GM12878 (cell line): ENCODE data around the gene XDH. TPM values are rescaled to one million over a fixed set of nuclear protein-coding genes. Genes with fewer than 3 reads are reported as not detected.

Experiments used
- ATAC-seq: fragments of 200-7000 bp; cut with Tn5 transposase; 3 replicates; pipeline ENCODE4 v1.9.1; 2020; ENCODE audit warnings: mild to moderate bottlenecking, moderate library complexity
- BruUV-seq: library from RNA; stranded (reverse); fragments of 400-500 nt; replicated peaks from 2 replicates; lab custom pipeline; 2021; lab: Mats Ljungman, UMichigan
- CTCF ChIA-PET: fragments of 300-600 bp; sonication (Branson Sonifier 250); formaldehyde crosslinking; extraction: SDS; loops from one replicate; lab custom pipeline; 2021; ENCODE audit warnings: inconsistent platforms; lab: Yijun Ruan, JAX
- POLR2A ChIA-PET: fragments of 350-600 bp; formaldehyde crosslinking; extraction: SDS; loops from one replicate; lab custom pipeline; 2021; ENCODE audit warnings: inconsistent platforms; lab: Charles Lee
- RAD21 ChIA-PET: fragments of 300-600 bp; sonication (Branson Sonifier 250); formaldehyde crosslinking; loops from one replicate; lab custom pipeline; 2023; ENCODE audit warnings: antibody characterized with exemption; ENCODE audit not compliant: unreplicated experiment; lab: Charles Lee
- SMC1A ChIA-PET: fragments of 300-600 bp; sonication (Branson Sonifier 250); formaldehyde crosslinking; loops from one replicate; lab custom pipeline; 2023; ENCODE audit not compliant: unreplicated experiment, uncharacterized antibody; lab: Charles Lee
- DNase-seq: peaks from one replicate; pipeline ENCODE4 v3.0.0-alpha.2; 2011; ENCODE audit warnings: low read depth, low spot score
- FAIRE-seq: peaks from 3 replicates; lab custom pipeline; 2011; peaks lifted over from hg19 to GRCh38; lab: Jason Lieb, UNC
- H2AFZ ChIP-seq: 2 replicates; pipeline ENCODE4 v1.6.0; 2011; ENCODE audit warnings: low read depth, low read length, control low read depth; ENCODE audit not compliant: control insufficient read depth
- H3K27ac ChIP-seq: 2 replicates; pipeline ENCODE4 v1.5.1; 2011; ENCODE audit warnings: control low read depth; ENCODE audit not compliant: control insufficient read depth, insufficient read depth
- H3K27me3 ChIP-seq, 2 experiments: replicated peaks in 1 of 2; 2 replicates each; pipeline versions ENCODE4 v1.6.0 to v1.6.1; 2011; ENCODE audit warnings: low read length in 1 of 2; ENCODE audit not compliant: control insufficient read depth in 2 of 2, insufficient read depth in 2 of 2
- H3K36me3 ChIP-seq, 2 experiments: 2 replicates each; pipeline ENCODE4 v1.5.1; 2011; ENCODE audit warnings: low read length in 1 of 2; ENCODE audit not compliant: control insufficient read depth in 2 of 2, insufficient read depth in 2 of 2
- H3K4me1 ChIP-seq: 2 replicates; pipeline ENCODE4 v1.6.1; 2011; ENCODE audit warnings: mild to moderate bottlenecking, low read length, moderate library complexity, mixed read lengths; ENCODE audit not compliant: control insufficient read depth, insufficient read depth
- H3K4me2 ChIP-seq: 2 replicates; pipeline ENCODE4 v1.6.0; 2011; ENCODE audit warnings: control low read depth; ENCODE audit not compliant: control insufficient read depth, insufficient read depth
- H3K4me3 ChIP-seq: fragments of 200-600 bp; sonication (generic); 2 replicates; pipeline ENCODE4 v1.5.1; 2016
- H3K79me2 ChIP-seq: 2 replicates; pipeline ENCODE4 v1.6.0; 2011; ENCODE audit warnings: low read length; ENCODE audit not compliant: control insufficient read depth, insufficient read depth
- H3K9ac ChIP-seq: 2 replicates; pipeline ENCODE4 v1.8.0; 2011; ENCODE audit warnings: low read length, control low read depth, mixed read lengths; ENCODE audit not compliant: control insufficient read depth, insufficient read depth
- H3K9me3 ChIP-seq: replicated peaks from 3 replicates; pipeline ENCODE4 v1.5.1; 2011; ENCODE audit warnings: mild to moderate bottlenecking, low read length; ENCODE audit not compliant: control insufficient read depth, insufficient read depth
- H4K20me1 ChIP-seq: 2 replicates; pipeline ENCODE4 v1.6.0; 2011; ENCODE audit not compliant: control insufficient read depth, insufficient read depth
- ATF2 ChIP-seq: IDR thresholded peaks from 2 replicates; pipeline ENCODE4 v1.6.1; 2012; ENCODE audit warnings: low read length, inconsistent platforms
- BACH1 ChIP-seq: fragments of 450-650 bp; IDR thresholded peaks from 2 replicates; pipeline ENCODE4 v1.6.1; 2017; ENCODE audit warnings: mild to moderate bottlenecking, borderline replicate concordance
- E4F1 ChIP-seq: fragments of 450-650 bp; IDR thresholded peaks from 2 replicates; pipeline ENCODE4 v1.6.1; 2018; ENCODE audit warnings: borderline replicate concordance, mild to moderate bottlenecking; ENCODE audit not compliant: partially characterized antibody
- RELA ChIP-seq: fragments of 450-650 bp; IDR thresholded peaks from 2 replicates; pipeline ENCODE4 v1.8.0; 2014; ENCODE audit warnings: borderline replicate concordance; ENCODE audit not compliant: partially characterized antibody
- RUNX3 ChIP-seq: IDR thresholded peaks from 2 replicates; pipeline ENCODE4 v1.6.1; 2012; ENCODE audit warnings: low read length, inconsistent platforms
- WGBS: methylation state at CpG from one replicate; pipeline ENCODE4 v1.1.6; 2016; ENCODE audit warnings: low lambda C conversion rate; ENCODE audit not compliant: insufficient replicate concordance, insufficient coverage; ENCODE audit errors: missing lambda C conversion rate; 5-methylcytosine and 5-hydroxymethylcytosine counted together
- in situ Hi-C: fragments of 300-500 bp; cut with MboI; formaldehyde crosslinking; loops from 9 replicates; pipeline ENCODE4 v1.14.3; 2018; ENCODE audit warnings: mixed read lengths
- intact Hi-C: fragments of 100-400 bp; cut with micrococcal nuclease; formaldehyde crosslinking; loops from one replicate; pipeline ENCODE4 v1.14.2; 2022; ENCODE audit not compliant: unreplicated experiment
- polyA plus RNA-seq, 11 experiments: library from polyadenylated mRNA; depleted of rRNA in 4 of 11; unstranded in 6 of 11; stranded (reverse) in 5 of 11; fragments of >200 nt; fragmentation: Nextera tagmentation in 4 of 11; fragmentation: Illumina TruSeq in 1 of 11; extraction: Ambion mirVana in 4 of 11; extraction: Trizol in 1 of 11; gene quantifications; 1 replicate in 1 of 11; 2 replicates in 10 of 11; pipeline versions ENCODE4 v1.2.1 to v1.2.3, GENCODE V29; 2011 to 2016; ENCODE audit warnings: inconsistent platforms in 2 of 11, missing spikeins in 2 of 11, low read depth in 1 of 11
- total RNA-seq, 4 experiments: library from RNA; depleted of rRNA in 3 of 4; stranded (reverse); fragments of >200 nt in 3 of 4; fragmentation: Illumina TruSeq in 1 of 4; extraction: Trizol in 1 of 4; gene quantifications; 2 replicates each; pipeline versions ENCODE4 v1.2.1 to v1.2.3, GENCODE V29; 2013 to 2021

Gene XDH
- total and polyA plus RNA-seq, 10 of the 15 experiments (the other 5 are each of a cell fraction or from before 2014, with no cell fraction given), result 0.01 TPM; not detected in 9

- Histone ChIP-seq H3K27ac (no peak overlapping the region), H3K4me2 (no peak overlapping the region), H3K27me3 (no peaks in the 10 kb centered on the region), H3K79me2 (no peaks in the 10 kb centered on the region), H3K4me1 (no peaks in the 10 kb centered on the region), H3K36me3 (no peaks in the 10 kb centered on the region), H2AFZ (no peak overlapping the region), H3K9me3 (no peaks in the 10 kb centered on the region), H3K9ac (no peak overlapping the region), H3K4me3 (no peak overlapping the region), H4K20me1 (no peaks in the 10 kb centered on the region)
- no peak for ATAC-seq
- no peak for FAIRE-seq
- DNase-seq, result no peak
- ChIA-PET SMC1A (no interaction called here), CTCF (interaction anchor here (0.9 kb wide), 1 partner anchor 48 kb away, joined by 3 read pairs; no protein-coding TSS in a partner anchor), POLR2A (no interaction called here), RAD21 (no interaction called here)
- in situ Hi-C loops (no loop called here), intact Hi-C loops (no loop called here)
- 33% methylated on average over 6 of the region's 6 CpGs for WGBS
- TF ChIP-seq RUNX3, result no peak
- TF ChIP-seq RELA, result no peak
- no peak for TF ChIP-seq E4F1
- TF ChIP-seq BACH1, result no peak
- TF ChIP-seq ATF2, result no peak
- no TSS peak for BruUV-seq
These were observed 32.9 kb downstream of the XDH start for GRCh38 chr2:31381601-31382000.
